ENCODE results near the gene SUN1. TPM values are rescaled to one million over a fixed set of nuclear protein-coding genes. Genes with fewer than 3 reads are reported as not detected.

SUN1 gene
- total and polyA plus RNA-seq, 2 donors from 2014 or later = 40.4 to 168 TPM

- intact Hi-C loops (cut with DNase I) = no loop called here
- no peak for TF ChIP-seq CTCF (IDR thresholded peaks at IDR 0.05; ENCODE audit: borderline replicate concordance, extremely low read depth, insufficient read depth)
- peak; percentile 99 to 100 (median 99) for DNase-seq
- Histone ChIP-seq H3K9me3 (ENCODE audit: control insufficient read depth in 2 of 3, insufficient read depth in 1 of 3, low read length in 3 of 3) (no peaks in the 10 kb centered on the region), H3K27ac (ENCODE audit: low read depth in 2 of 2, low read length in 2 of 2) (no peak overlapping the region), H3K27me3 (ENCODE audit: control insufficient read depth, insufficient read depth, low read length) (no peaks in the 10 kb centered on the region), H3K9ac (ENCODE audit: low read length in 3 of 3) (no peak overlapping the region), H3K4me1 (ENCODE audit: control insufficient read depth in 2 of 3, insufficient read depth in 2 of 3, low read depth in 1 of 3, low read length in 3 of 3) (peaks cover 0 to 16% (median 4%) of the 10 kb centered on the region in 3 donors), H3K4me3 (ENCODE audit: low read length in 3 of 3) (peak overlapping the region in 2 of 3 donors; percentile 59 to 73), H3K36me3 (ENCODE audit: control insufficient read depth in 2 of 3, insufficient read depth in 3 of 3, low read length in 3 of 3) (no peaks in the 10 kb centered on the region)
- FAIRE-seq = no peak
These were observed 16.0 kb upstream of the SUN1 start for GRCh38 chr7:816300-816750.

GRCh38 chr7:816751-817671 lies 15.3 kb upstream of the SUN1 start:
- Histone ChIP-seq H3K9ac (ENCODE audit: low read length in 3 of 3) (peak overlapping the region; percentile 22 to 78 (median 73)), H3K36me3 (ENCODE audit: control insufficient read depth in 2 of 3, insufficient read depth in 3 of 3, low read length in 3 of 3) (no peaks in the 10 kb centered on the region), H3K27ac (ENCODE audit: low read depth in 2 of 2, low read length in 2 of 2) (peak overlapping the region; percentile 12 to 40), H3K27me3 (ENCODE audit: control insufficient read depth, insufficient read depth, low read length) (no peaks in the 10 kb centered on the region), H3K9me3 (ENCODE audit: control insufficient read depth in 2 of 3, insufficient read depth in 1 of 3, low read length in 3 of 3) (no peaks in the 10 kb centered on the region), H3K4me1 (ENCODE audit: control insufficient read depth in 2 of 3, insufficient read depth in 2 of 3, low read depth in 1 of 3, low read length in 3 of 3) (peaks cover 0 to 21% (median 4%) of the 10 kb centered on the region in 3 donors), H3K4me3 (ENCODE audit: low read length in 3 of 3) (peak overlapping the region; percentile 52 to 74 (median 73))
- intact Hi-C loops (cut with DNase I) = no loop called here
- peak in 4 of 5 donors; percentile 36 to 81 (median 54) for DNase-seq
- FAIRE-seq = no peak
- no peak for TF ChIP-seq CTCF (IDR thresholded peaks at IDR 0.05; ENCODE audit: borderline replicate concordance, extremely low read depth, insufficient read depth)

GRCh38 chr7:818031-818699 lies 14.1 kb upstream of the SUN1 start:
- Histone ChIP-seq H3K9ac (ENCODE audit: low read length in 3 of 3) (no peak overlapping the region), H3K36me3 (ENCODE audit: control insufficient read depth in 2 of 3, insufficient read depth in 3 of 3, low read length in 3 of 3) (no peaks in the 10 kb centered on the region), H3K27ac (ENCODE audit: low read depth in 2 of 2, low read length in 2 of 2) (no peak overlapping the region), H3K4me3 (ENCODE audit: low read length in 3 of 3) (peak overlapping the region in 1 of 3 donors; percentile 0), H3K9me3 (ENCODE audit: control insufficient read depth in 2 of 3, insufficient read depth in 1 of 3, low read length in 3 of 3) (no peaks in the 10 kb centered on the region), H3K4me1 (ENCODE audit: control insufficient read depth in 2 of 3, insufficient read depth in 2 of 3, low read depth in 1 of 3, low read length in 3 of 3) (peaks cover 0 to 28% (median 4%) of the 10 kb centered on the region in 3 donors), H3K27me3 (ENCODE audit: control insufficient read depth, insufficient read depth, low read length) (no peaks in the 10 kb centered on the region)
- FAIRE-seq (no peak), DNase-seq (peak in 1 of 5 donors; percentile 10)
- TF ChIP-seq CTCF (IDR thresholded peaks at IDR 0.05; ENCODE audit: borderline replicate concordance, extremely low read depth, insufficient read depth) = no peak
- intact Hi-C loops (cut with DNase I) = no loop called here

Data from kidney (tissue), 14 donors.